K562 (cell line): ENCODE results near the gene TRIP10. TPM values are rescaled to one million over a fixed set of nuclear protein-coding genes. Genes with fewer than 3 reads are reported as not detected.

ENCODE experiments used
- ATAC-seq: fragments of 200-7000 bp; cut with Tn5 transposase; 3 replicates; pipeline ENCODE4 v1.9.1; 2020; ENCODE audit warnings: moderate library complexity
- BruUV-seq: library from RNA; stranded (reverse); fragments of 400-500 nt; replicated peaks from 2 replicates; lab custom pipeline; 2021; lab: Mats Ljungman, UMichigan
- CTCF ChIA-PET: fragments of 300-600 bp; formaldehyde crosslinking; extraction: SDS; loops from one replicate; lab custom pipeline; 2021; ENCODE audit warnings: low intra/inter-chr PET ratio; lab: Yijun Ruan, JAX
- POLR2A ChIA-PET: fragments of 300-600, 350-650 bp; sonication (Branson Sonifier 250); formaldehyde crosslinking; extraction: SDS; loops from one replicate; lab custom pipeline; 2021; ENCODE audit warnings: antibody characterized with exemption, inconsistent platforms; lab: Yijun Ruan, JAX
- DNase-seq, 4 experiments: peaks; one replicate each; pipeline versions ENCODE4 v3.0.0 to v3.0.0-alpha.2; 2011 to 2018; ENCODE audit warnings: low spot score in 3 of 4, mixed read lengths in 3 of 4; ENCODE audit errors: extremely low read depth in 1 of 4
- FAIRE-seq: peaks from 2 replicates; lab custom pipeline; 2011; peaks lifted over from hg19 to GRCh38; lab: Jason Lieb, UNC
- H2AFZ ChIP-seq: 2 replicates; pipeline ENCODE4 v1.6.0; 2011; ENCODE audit warnings: low read depth, low read length, control low read depth, inconsistent platforms
- H3K27ac ChIP-seq: fragments of 200-600 bp; 3 replicates; pipeline ENCODE4 v1.8.0; 2011; ENCODE audit warnings: low read depth, mild to moderate bottlenecking, control low read depth, inconsistent platforms, low read length, moderate library complexity, mixed read lengths; ENCODE audit errors: extremely low read depth
- H3K27me3 ChIP-seq, 2 experiments: fragments of 300-600 bp in 1 of 2; 2 replicates in 1 of 2; 3 replicates in 1 of 2; pipeline versions ENCODE4 v1.6.0 to v1.8.0; 2011; ENCODE audit warnings: inconsistent platforms in 2 of 2, low read length in 2 of 2, mild to moderate bottlenecking in 1 of 2, mixed read lengths in 1 of 2, moderate library complexity in 1 of 2; ENCODE audit not compliant: control insufficient read depth in 2 of 2, insufficient read depth in 2 of 2
- H3K36me3 ChIP-seq: fragments of 300-600 bp; 3 replicates; pipeline ENCODE4 v1.8.0; 2011; ENCODE audit warnings: mild to moderate bottlenecking, low read length, inconsistent platforms; ENCODE audit not compliant: control insufficient read depth, insufficient read depth
- H3K4me1 ChIP-seq, 2 experiments: fragments of 200-600 bp in 1 of 2; replicated peaks in 1 of 2; 2 replicates in 1 of 2; 3 replicates in 1 of 2; pipeline versions ENCODE4 v1.5.1 to v1.8.0; 2011; ENCODE audit warnings: inconsistent platforms in 2 of 2, low read length in 2 of 2, mild to moderate bottlenecking in 1 of 2, mixed read lengths in 1 of 2, moderate library complexity in 1 of 2; ENCODE audit not compliant: control insufficient read depth in 2 of 2, insufficient read depth in 2 of 2
- H3K4me2 ChIP-seq: 2 replicates; pipeline ENCODE4 v1.6.1; 2011; ENCODE audit warnings: low read length, control low read depth, inconsistent platforms, mixed read lengths; ENCODE audit not compliant: insufficient read depth
- H3K4me3 ChIP-seq: fragments of 200-600 bp; sonication (generic), shearing (Covaris generic); 2 replicates; pipeline ENCODE4 v1.5.1; 2016; ENCODE audit warnings: control low read depth, inconsistent platforms
- H3K79me2 ChIP-seq: fragments of 200-600 bp; 3 replicates; pipeline ENCODE4 v1.8.0; 2011; ENCODE audit warnings: low read length, inconsistent platforms; ENCODE audit not compliant: control insufficient read depth, insufficient read depth
- H3K9ac ChIP-seq, 2 experiments: 2 replicates each; pipeline versions ENCODE4 v1.6.0 to v1.6.1; 2011; ENCODE audit warnings: low read depth in 2 of 2, low read length in 2 of 2, control low read depth in 1 of 2, inconsistent platforms in 1 of 2, mild to moderate bottlenecking in 1 of 2, mixed read lengths in 1 of 2; ENCODE audit not compliant: insufficient read depth in 1 of 2
- H3K9me1 ChIP-seq: one replicate; pipeline ENCODE4 v1.6.0; 2011; ENCODE audit warnings: inconsistent platforms, mild to moderate bottlenecking, low read length, moderate library complexity; ENCODE audit not compliant: control insufficient read depth, insufficient read depth
- H3K9me3 ChIP-seq: replicated peaks from 2 replicates; pipeline ENCODE4 v1.5.1; 2011; ENCODE audit warnings: low read depth, low read length, inconsistent platforms; ENCODE audit not compliant: control insufficient read depth, insufficient read depth
- H4K20me1 ChIP-seq: replicated peaks from 2 replicates; pipeline ENCODE4 v1.6.1; 2011; ENCODE audit warnings: low read length, inconsistent platforms, mixed read lengths; ENCODE audit not compliant: control insufficient read depth, insufficient read depth
- ARID4B ChIP-seq: sonication (generic); formaldehyde crosslinking; IDR thresholded peaks from 2 replicates; pipeline ENCODE4 v1.8.0; 2022; ENCODE audit warnings: mild to moderate bottlenecking, missing genetic modification reagents
- ETV6 ChIP-seq, 3 experiments: fragments of 150-350 bp in 1 of 3; sonication (generic) in 1 of 3; formaldehyde crosslinking in 1 of 3; IDR thresholded peaks; 2 replicates each; pipeline versions ENCODE4 v1.6.1 to v1.8.0; 2014 to 2022; ENCODE audit warnings: borderline replicate concordance in 2 of 3, low read depth in 2 of 3, antibody characterized with exemption in 1 of 3, low read length in 1 of 3, mild to moderate bottlenecking in 1 of 3, missing genetic modification reagents in 1 of 3
- FOXK2 ChIP-seq, 2 experiments: fragments of 450-650 bp; IDR thresholded peaks in 1 of 2; conservative IDR thresholded peaks in 1 of 2; 2 replicates each; pipeline ENCODE4 v1.6.1; 2016; ENCODE audit warnings: low read depth in 2 of 2, mild to moderate bottlenecking in 1 of 2
- GATAD2B ChIP-seq: fragments of 450-650 bp; IDR thresholded peaks from 2 replicates; pipeline ENCODE4 v1.6.1; 2017; ENCODE audit warnings: mild to moderate bottlenecking, borderline replicate concordance
- MBD2 ChIP-seq: sonication (generic); IDR thresholded peaks from 2 replicates; pipeline ENCODE4 v1.6.1; 2016; ENCODE audit warnings: low read depth, borderline replicate concordance
- RAD51 ChIP-seq: fragments of 450-650 bp; IDR thresholded peaks from 2 replicates; pipeline ENCODE4 v1.7.1; 2016; ENCODE audit warnings: low read depth, mild to moderate bottlenecking, borderline replicate concordance
- SIRT6 ChIP-seq: IDR thresholded peaks from one replicate; pipeline ENCODE4 v1.6.1; 2012; ENCODE audit warnings: low read depth, mild to moderate bottlenecking, control low read depth, inconsistent platforms, low read length, moderate library complexity
- SMARCA5 ChIP-seq: fragments of 450-650 bp; IDR thresholded peaks from 2 replicates; pipeline ENCODE4 v1.6.1; 2016
- TRIM28 ChIP-seq: fragments of 450-650 bp; IDR thresholded peaks from 2 replicates; pipeline ENCODE4 v1.6.1; 2017
- ZNF124 ChIP-seq: sonication (generic); formaldehyde crosslinking; IDR thresholded peaks from 2 replicates; pipeline ENCODE4 v1.8.1; 2022; ENCODE audit warnings: missing genetic modification reagents
- ZNF75A ChIP-seq: fragments of 450-650 bp; formaldehyde crosslinking; IDR thresholded peaks from 2 replicates; pipeline ENCODE4 v1.4.0; 2020; ENCODE audit warnings: mild to moderate bottlenecking
- ZNF830 ChIP-seq: fragments of 250-450 bp; sonication (Bioruptor Pico); IDR thresholded peaks from 2 replicates; pipeline ENCODE4 v1.5.0; 2021; ENCODE audit warnings: mild to moderate bottlenecking
- WGBS: fragments of 100-300 bp; shearing (Covaris generic); methylation state at CpG from one replicate; pipeline ENCODE4 v1.1.6; 2016; ENCODE audit warnings: low coverage, mixed read lengths; ENCODE audit not compliant: insufficient coverage; ENCODE audit errors: missing lambda C conversion rate; 5-methylcytosine and 5-hydroxymethylcytosine counted together
- in situ Hi-C: fragments of 300-500 bp; cut with MboI; formaldehyde crosslinking; loops from 4 replicates; pipeline ENCODE4 v1.15.0; 2018; ENCODE audit warnings: inconsistent platforms, mixed read lengths
- intact Hi-C: fragments of 100-400 bp; cut with micrococcal nuclease; formaldehyde crosslinking; loops from 2 replicates; pipeline ENCODE4 v1.14.2; 2022
- polyA plus RNA-seq, 8 experiments: library from polyadenylated mRNA; depleted of rRNA in 4 of 8; stranded (reverse) in 5 of 8; unstranded in 3 of 8; fragments of >200 nt; fragmentation: Nextera tagmentation in 2 of 8; fragmentation: Illumina TruSeq in 1 of 8; extraction: Ambion mirVana in 2 of 8; extraction: Trizol in 1 of 8; gene quantifications; 2 replicates each; pipeline versions ENCODE4 v1.2.1 to v1.2.3, GENCODE V29; 2011 to 2014; ENCODE audit warnings: inconsistent platforms in 1 of 8, missing spikeins in 1 of 8
- total RNA-seq, 7 experiments: library from RNA; depleted of rRNA in 6 of 7; stranded (reverse); fragments of >200 nt in 6 of 7; fragmentation: Illumina TruSeq in 2 of 7; extraction: Trizol in 2 of 7; gene quantifications; 2 replicates each; pipeline versions ENCODE4 v1.2.1 to v1.2.3, GENCODE V29; 2011 to 2021; ENCODE audit warnings: low replicate concordance in 1 of 7

Gene TRIP10
- total and polyA plus RNA-seq, 9 of the 15 experiments (the other 6 are each of a cell fraction or from before 2014, with no cell fraction given): 1.2 to 66.8 (median 36.1) TPM

- TF ChIP-seq ARID4B (CRISPR knock-in tag) (peak; percentile 38; the same call in 1 of the 2 replicates), TRIM28 (peak; percentile 69; the same call in 1 of the 2 replicates), FOXK2 (conservative IDR thresholded peaks at IDR 0.05 in 1 of 2, IDR thresholded peaks at IDR 0.05 in 1 of 2; ENCODE audit: low read depth in 2 of 2) (peak in 1 of 2 experiments; percentile 23; a peak in 2 of 4 replicates), SIRT6 (no peak)
Observed at GRCh38 chr19:6766357-6767080, 27.0 kb downstream of the TRIP10 start (continued).

GRCh38 chr19:6767081-6767356 is 27.5 kb downstream of the TRIP10 start:
- peak overlapping the region; percentile 95 for H2AFZ ChIP-seq
- peak overlapping the region; percentile 67 to 93 for H3K9ac ChIP-seq
- DNase-seq (peak in 2 of 4 experiments; percentile 17 to 55), ATAC-seq (peak; percentile 54), FAIRE-seq (no peak)
- H3K27me3 ChIP-seq: no peaks in the 10 kb centered on the region
- no peaks in the 10 kb centered on the region for H3K36me3 ChIP-seq
- CTCF ChIA-PET: no interaction called here
- POLR2A ChIA-PET: interaction anchor here (0.7 to 1.6 kb wide), 5 partner anchors 13 to 236 kb away, joined by 3 to 7 read pairs (median 5); partner anchors contain the start of gene TNFSF9
- no peaks in the 10 kb centered on the region for H3K9me3 ChIP-seq
- peaks cover 4% of the 10 kb centered on the region for H3K9me1 ChIP-seq
- intact Hi-C loops (loop anchor here (2.0 to 10.0 kb wide), 2 partner anchors 28 to 98 kb away; partner anchors contain the start of gene TRIP10), in situ Hi-C loops (no loop called here)
- H3K4me3 ChIP-seq: peak overlapping the region; percentile 64
- H3K4me1 ChIP-seq: peaks cover 9 to 23% of the 10 kb centered on the region in 2 experiments
- H4K20me1 ChIP-seq: no peaks in the 10 kb centered on the region
- BruUV-seq: no TSS peak
- peaks cover 13% of the 10 kb centered on the region for H3K79me2 ChIP-seq
- H3K27ac ChIP-seq: peak overlapping the region; percentile 65
- H3K4me2 ChIP-seq: peak overlapping the region; percentile 91
- WGBS: 0% methylated on average over 15 of the region's 15 CpGs
- TF ChIP-seq ZNF75A (CRISPR knock-in tag): no peak
- TF ChIP-seq MBD2: no peak
- no peak for TF ChIP-seq ETV6 (IDR thresholded peaks at IDR 0.05; ENCODE audit: borderline replicate concordance in 1 of 2, low read depth in 2 of 2, low read length in 1 of 2)
- TF ChIP-seq ETV6 (CRISPR knock-in tag; IDR thresholded peaks at IDR 0.05; ENCODE audit: borderline replicate concordance): no peak
- no peak; the same call in 1 of the 2 replicates for TF ChIP-seq GATAD2B
- TF ChIP-seq RAD51: no peak
- TF ChIP-seq ZNF830: no peak
- TF ChIP-seq SMARCA5: no peak
- TF ChIP-seq ZNF124 (CRISPR knock-in tag): no peak
